NT2/D1 (cell line): ENCODE measurements around the gene CCDC188.

ENCODE experiments used
- SUZ12 ChIP-seq: IDR thresholded peaks from 2 replicates; pipeline ENCODE4 v1.6.1; 2011; ENCODE audit not compliant: insufficient read length, insufficient read depth; ENCODE audit errors: extremely low read depth
- YY1 ChIP-seq: IDR thresholded peaks from 2 replicates; pipeline ENCODE4 v1.6.1; 2011; ENCODE audit not compliant: insufficient read length, insufficient read depth
- ZNF274 ChIP-seq: IDR thresholded peaks from 2 replicates; pipeline ENCODE4 v1.6.1; 2011; ENCODE audit warnings: mild to moderate bottlenecking, low read depth, low read length

GRCh38 chr22:20194681-20195593, 44.1 kb upstream of the CCDC188 start:
- TF ChIP-seq YY1: no peak
- TF ChIP-seq SUZ12: no peak
- no peak for TF ChIP-seq ZNF274
